HCT116 (cell line): ENCODE results near the gene POTEM.
"Not testable (repeated sequence)": the region's sequence is repeated elsewhere in the genome, so short reads cannot be mapped to it uniquely, and the experiment has no call there.

Experiments
- CEBPB ChIP-seq: IDR thresholded peaks from 2 replicates; pipeline ENCODE4 v1.6.1; 2012; ENCODE audit warnings: low read depth
- CTCF ChIP-seq, 3 experiments: fragments of 200-600 bp in 1 of 3; sonication (generic) in 1 of 3; IDR thresholded peaks in 2 of 3; conservative IDR thresholded peaks in 1 of 3; 2 replicates each; pipeline ENCODE4 v1.5.1; 2012 to 2017; ENCODE audit warnings: low read depth in 2 of 3, low read length in 2 of 3, antibody characterized with exemption in 1 of 3, borderline replicate concordance in 1 of 3, control low read depth in 1 of 3, mild to moderate bottlenecking in 1 of 3, mixed read lengths in 1 of 3, mixed run types in 1 of 3, moderate library complexity in 1 of 3; ENCODE audit not compliant: insufficient read depth in 1 of 3
- EZH2phosphoT487 ChIP-seq: fragments of 200-600 bp; IDR thresholded peaks from 2 replicates; pipeline ENCODE4 v1.6.1; 2018; ENCODE audit warnings: antibody characterized with exemption, borderline replicate concordance
- YY1 ChIP-seq: IDR thresholded peaks from 2 replicates; pipeline ENCODE4 v1.6.1; 2011; ENCODE audit warnings: low read length, low read depth, moderate library complexity, mild to moderate bottlenecking; ENCODE audit not compliant: insufficient replicate concordance; ENCODE audit errors: extremely low read depth

- TF ChIP-seq CTCF (IDR thresholded peaks at IDR 0.05 in 2 of 3, conservative IDR thresholded peaks at IDR 0.05 in 1 of 3; ENCODE audit: borderline replicate concordance in 1 of 3, insufficient read depth in 1 of 3, low read depth in 2 of 3, low read length in 2 of 3); CEBPB; EZH2phosphoT487; YY1: not testable (repeated sequence)
Measured at GRCh38 chr14:18921055-18921701, 46.1 kb upstream of the POTEM start.
